Measurements from ENCODE around the gene IGFL2. TPM values are rescaled to one million over a fixed set of nuclear protein-coding genes. Genes with fewer than 3 reads are reported as not detected.

IGFL2 gene
- total and polyA plus RNA-seq, 5 donors from 2014 or later, result 0.36 to 0.98 (median 0.94) TPM; not detected in 2

DNA sequence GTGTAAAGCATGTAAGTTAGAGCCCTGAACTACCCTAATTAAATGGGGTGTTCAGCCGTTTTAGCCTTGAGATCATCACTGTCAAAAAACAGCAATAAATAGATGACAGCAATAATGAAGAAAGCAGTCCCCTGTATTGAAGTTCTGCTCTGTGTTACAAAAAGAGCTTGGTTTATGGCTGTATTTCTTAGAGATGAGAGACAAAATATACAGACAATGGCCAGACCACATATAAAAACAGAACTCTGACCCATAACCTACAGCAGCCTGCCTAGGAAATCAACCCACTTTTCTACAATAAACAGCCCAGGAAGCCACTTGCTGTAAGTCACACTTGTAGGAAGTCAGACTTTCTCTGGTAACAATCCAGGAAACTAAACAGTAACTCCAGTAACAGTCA is 34.3 kb upstream of the IGFL2 start:
- peaks cover 15% of the 10 kb centered on the region for H3K27me3 Mint-ChIP-seq
- no peak for ATAC-seq (ENCODE audit: low read depth in 2 of 2)
- no peak overlapping the region for H3K4me3 Mint-ChIP-seq

DNA sequence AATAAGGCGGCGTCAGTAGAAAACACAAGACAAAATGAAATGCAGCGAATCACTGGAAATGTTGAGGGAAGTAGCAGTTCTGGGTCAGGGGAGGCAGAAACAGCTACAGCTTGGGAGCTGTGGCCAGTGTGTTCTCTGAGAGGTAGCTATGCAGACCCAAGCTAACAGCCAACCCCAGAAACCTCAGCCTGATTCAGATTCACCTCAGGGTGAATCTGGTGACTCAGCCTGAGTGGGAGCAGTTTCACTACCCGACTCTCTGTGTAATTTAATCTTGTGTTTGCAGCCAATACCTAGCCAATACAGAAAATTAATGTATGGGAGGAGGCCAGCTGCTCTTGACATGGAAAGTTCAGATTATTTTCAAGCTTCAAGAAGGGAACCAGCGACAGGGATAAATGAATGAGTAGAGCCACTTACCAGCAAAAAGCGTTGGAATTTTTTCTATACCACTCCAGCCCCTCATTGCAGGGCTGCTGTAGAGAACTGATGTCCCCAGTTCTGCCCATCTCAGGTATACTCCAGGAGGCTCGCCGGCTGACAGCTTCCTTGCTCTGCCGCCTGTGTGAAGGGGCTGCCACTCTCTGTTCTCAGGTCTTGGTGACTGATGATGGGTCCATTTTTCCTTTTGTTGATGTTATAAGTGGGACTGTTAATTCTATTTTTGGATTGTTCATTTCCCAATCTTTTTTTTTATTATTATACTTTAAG is 32.5 kb upstream of the IGFL2 start:
- no peaks in the 10 kb centered on the region for H3K4me1 Mint-ChIP-seq
- Histone ChIP-seq H3K4me3 (ENCODE audit: low read depth, low read length) (no peak overlapping the region), H3K9me3 (ENCODE audit: control insufficient read depth in 2 of 2, low read length in 2 of 2) (no peaks in the 10 kb centered on the region), H3K36me3 (ENCODE audit: control insufficient read depth, insufficient read depth, low read length) (no peaks in the 10 kb centered on the region), H3K4me1 (ENCODE audit: control insufficient read depth, insufficient read depth, low read length, poor library complexity, severe bottlenecking) (no peaks in the 10 kb centered on the region), H3K27me3 (ENCODE audit: control insufficient read depth, insufficient read depth, low read length) (peaks cover 13% of the 10 kb centered on the region), H3K27ac (ENCODE audit: insufficient read depth, low read length, poor library complexity, severe bottlenecking) (no peak overlapping the region)
- ATAC-seq (ENCODE audit: low read depth in 2 of 2) (no peak), DNase-seq (peak in 1 of 3 donors; percentile 9)
- H3K27ac Mint-ChIP-seq, result no peak overlapping the region
- peaks cover 21% of the 10 kb centered on the region for H3K27me3 Mint-ChIP-seq
- no peak overlapping the region for H3K4me3 Mint-ChIP-seq
- H3K9me3 Mint-ChIP-seq, result no peaks in the 10 kb centered on the region
- no peaks in the 10 kb centered on the region for H3K36me3 Mint-ChIP-seq

More for the DNA sequence above, 34.3 kb upstream of the IGFL2 start:
- no peak for DNase-seq
- Histone ChIP-seq H3K4me3 (ENCODE audit: low read depth, low read length) (no peak overlapping the region), H3K27me3 (ENCODE audit: control insufficient read depth, insufficient read depth, low read length) (peaks cover 15% of the 10 kb centered on the region), H3K4me1 (ENCODE audit: control insufficient read depth, insufficient read depth, low read length, poor library complexity, severe bottlenecking) (no peaks in the 10 kb centered on the region), H3K27ac (ENCODE audit: insufficient read depth, low read length, poor library complexity, severe bottlenecking) (no peak overlapping the region), H3K9me3 (ENCODE audit: control insufficient read depth in 2 of 2, low read length in 2 of 2) (no peaks in the 10 kb centered on the region), H3K36me3 (ENCODE audit: control insufficient read depth, insufficient read depth, low read length) (no peaks in the 10 kb centered on the region)
- no peak overlapping the region for H3K27ac Mint-ChIP-seq
- H3K4me1 Mint-ChIP-seq, result no peaks in the 10 kb centered on the region
- no peaks in the 10 kb centered on the region for H3K36me3 Mint-ChIP-seq
- peaks cover 0 to 2% (median 0%) of the 10 kb centered on the region in 7 donors for H3K9me3 Mint-ChIP-seq

- H3K27me3 Mint-ChIP-seq, result peaks cover 19% of the 10 kb centered on the region
These were observed 31.9 kb upstream of the IGFL2 start for GRCh38 chr19:46116121-46116520.

DNA sequence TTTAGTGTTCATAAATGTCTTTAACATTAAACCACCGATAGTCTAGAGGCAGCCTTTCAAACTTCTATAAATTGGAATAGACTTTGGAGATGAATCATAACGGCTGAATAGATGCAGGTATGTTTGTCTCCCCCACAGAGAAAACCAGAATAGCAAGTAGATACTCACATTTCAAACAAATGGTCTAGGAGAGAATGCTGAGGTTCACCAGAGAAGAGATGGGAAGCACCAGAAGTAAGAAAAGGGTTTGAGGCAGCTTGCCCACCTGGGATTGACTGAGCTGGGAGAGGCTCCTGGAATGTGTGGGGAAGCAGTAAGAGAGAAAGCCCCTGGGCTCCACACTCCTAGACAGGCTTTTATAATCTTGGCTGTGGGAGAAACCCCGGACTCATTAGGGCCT is 29.9 kb upstream of the IGFL2 start:
- Mint-ChIP-seq H3K27ac (no peak overlapping the region), H3K9me3 (no peaks in the 10 kb centered on the region), H3K27me3 (peaks cover 27% of the 10 kb centered on the region), H3K4me1 (no peaks in the 10 kb centered on the region), H3K4me3 (no peak overlapping the region), H3K36me3 (no peaks in the 10 kb centered on the region)
- H3K27me3 ChIP-seq (ENCODE audit: control insufficient read depth, insufficient read depth, low read length), result peaks cover 7% of the 10 kb centered on the region
- H3K4me3 ChIP-seq (ENCODE audit: low read depth, low read length), result no peak overlapping the region
- no peaks in the 10 kb centered on the region for H3K4me1 ChIP-seq (ENCODE audit: control insufficient read depth, insufficient read depth, low read length, poor library complexity, severe bottlenecking)
- ATAC-seq (ENCODE audit: low read depth in 2 of 2) (no peak), DNase-seq (no peak)
- H3K9me3 ChIP-seq (ENCODE audit: control insufficient read depth in 2 of 2, low read length in 2 of 2), result no peaks in the 10 kb centered on the region
- no peak overlapping the region for H3K27ac ChIP-seq (ENCODE audit: insufficient read depth, low read length, poor library complexity, severe bottlenecking)
- H3K36me3 ChIP-seq (ENCODE audit: control insufficient read depth, insufficient read depth, low read length), result no peaks in the 10 kb centered on the region

More at GRCh38 chr19:46116121-46116520, 31.9 kb upstream of the IGFL2 start:
- Histone ChIP-seq H3K9me3 (ENCODE audit: control insufficient read depth in 2 of 2, low read length in 2 of 2) (no peaks in the 10 kb centered on the region), H3K27ac (ENCODE audit: insufficient read depth, low read length, poor library complexity, severe bottlenecking) (no peak overlapping the region), H3K4me3 (ENCODE audit: low read depth, low read length) (no peak overlapping the region), H3K36me3 (ENCODE audit: control insufficient read depth, insufficient read depth, low read length) (no peaks in the 10 kb centered on the region), H3K27me3 (ENCODE audit: control insufficient read depth, insufficient read depth, low read length) (peaks cover 13% of the 10 kb centered on the region), H3K4me1 (ENCODE audit: control insufficient read depth, insufficient read depth, low read length, poor library complexity, severe bottlenecking) (no peaks in the 10 kb centered on the region)
- DNase-seq (no peak), ATAC-seq (ENCODE audit: low read depth in 2 of 2) (no peak)
- H3K4me1 Mint-ChIP-seq, result no peaks in the 10 kb centered on the region
- no peak overlapping the region for H3K4me3 Mint-ChIP-seq
- H3K36me3 Mint-ChIP-seq, result no peaks in the 10 kb centered on the region
- no peak overlapping the region for H3K27ac Mint-ChIP-seq
- H3K9me3 Mint-ChIP-seq, result no peaks in the 10 kb centered on the region

GRCh38 chr19:46124638-46125115 is 23.4 kb upstream of the IGFL2 start, which contains the start of gene IGFL3:
Gene IGFL3, minus strand, starts transcription at chr19:46124688. Its CDS starts 39 bp downstream, at chr19:46124649.
- Histone ChIP-seq H3K9me3 (ENCODE audit: control insufficient read depth in 2 of 2, low read length in 2 of 2) (no peaks in the 10 kb centered on the region), H3K4me1 (ENCODE audit: control insufficient read depth, insufficient read depth, low read length, poor library complexity, severe bottlenecking) (no peaks in the 10 kb centered on the region), H3K36me3 (ENCODE audit: control insufficient read depth, insufficient read depth, low read length) (no peaks in the 10 kb centered on the region), H3K27me3 (ENCODE audit: control insufficient read depth, insufficient read depth, low read length) (peaks cover 9% of the 10 kb centered on the region), H3K4me3 (ENCODE audit: low read depth, low read length) (no peak within 1 kb of the TSS), H3K27ac (ENCODE audit: insufficient read depth, low read length, poor library complexity, severe bottlenecking) (no peak within 1 kb of the TSS)
- Mint-ChIP-seq H3K27me3 (peaks cover 29% of the 10 kb centered on the region), H3K4me1 (no peaks in the 10 kb centered on the region), H3K36me3 (no peaks in the 10 kb centered on the region), H3K9me3 (peaks cover 0 to 4% (median 0%) of the 10 kb centered on the region in 7 donors), H3K27ac (no peak within 1 kb of the TSS), H3K4me3 (no peak within 1 kb of the TSS)
- no peak for DNase-seq
- ATAC-seq (ENCODE audit: low read depth in 2 of 2), result no peak

DNA sequence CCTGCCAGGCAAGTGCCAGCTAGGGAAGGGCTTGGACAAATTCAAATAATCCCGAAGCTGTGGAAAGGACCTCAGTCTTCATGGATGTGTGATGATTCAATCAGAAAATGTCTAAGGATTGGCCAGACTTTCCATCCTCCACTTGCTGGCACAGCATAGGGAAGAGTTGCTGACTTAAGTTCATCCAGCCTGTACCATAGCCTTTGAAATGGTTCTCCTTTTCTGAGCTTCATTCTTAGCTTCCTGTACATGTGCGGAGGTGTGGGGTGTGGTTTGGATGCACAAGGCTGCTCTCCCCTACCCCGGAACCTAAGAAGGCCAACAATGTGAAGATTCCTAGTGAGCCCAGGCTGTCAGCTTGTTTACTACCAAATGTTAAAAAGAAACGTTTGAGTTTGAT is 22.6 kb upstream of the IGFL2 start:
- H3K9me3 Mint-ChIP-seq, result peaks cover 0 to 4% (median 0%) of the 10 kb centered on the region in 7 donors
- no peaks in the 10 kb centered on the region for H3K36me3 Mint-ChIP-seq
- H3K27ac ChIP-seq (ENCODE audit: insufficient read depth, low read length, poor library complexity, severe bottlenecking), result no peak overlapping the region
- no peaks in the 10 kb centered on the region for H3K4me1 Mint-ChIP-seq
- no peaks in the 10 kb centered on the region for H3K4me1 ChIP-seq (ENCODE audit: control insufficient read depth, insufficient read depth, low read length, poor library complexity, severe bottlenecking)
- no peak overlapping the region for H3K4me3 ChIP-seq (ENCODE audit: low read depth, low read length)
- H3K9me3 ChIP-seq (ENCODE audit: control insufficient read depth in 2 of 2, low read length in 2 of 2), result no peaks in the 10 kb centered on the region
- peaks cover 9% of the 10 kb centered on the region for H3K27me3 ChIP-seq (ENCODE audit: control insufficient read depth, insufficient read depth, low read length)
- no peak overlapping the region for H3K4me3 Mint-ChIP-seq
- H3K27ac Mint-ChIP-seq, result no peak overlapping the region
- H3K27me3 Mint-ChIP-seq, result peaks cover 31% of the 10 kb centered on the region
- DNase-seq (no peak), ATAC-seq (ENCODE audit: low read depth in 2 of 2) (no peak)
- no peaks in the 10 kb centered on the region for H3K36me3 ChIP-seq (ENCODE audit: control insufficient read depth, insufficient read depth, low read length)

DNA sequence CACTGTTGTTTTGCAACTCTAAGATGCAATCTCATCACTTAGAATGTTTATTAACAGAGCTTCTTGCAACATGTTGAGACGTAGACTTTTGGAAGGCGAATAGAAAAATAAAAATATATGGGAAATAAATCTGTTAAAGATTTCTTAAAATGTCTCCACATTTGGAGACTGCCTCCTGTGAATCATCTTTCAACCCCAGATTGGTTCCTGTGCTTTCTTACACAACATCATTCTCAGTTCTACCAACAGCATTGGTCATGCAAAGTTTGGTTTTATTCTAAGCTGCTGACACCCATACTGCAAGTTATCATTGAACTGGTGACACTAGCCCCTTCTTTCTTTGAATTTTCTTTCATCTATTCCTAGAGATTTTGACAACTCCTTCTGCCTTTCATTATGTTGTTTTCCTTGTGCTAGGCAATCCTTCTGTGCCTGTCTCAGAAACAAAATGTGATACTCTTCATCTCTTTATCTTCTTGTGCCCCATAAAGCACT is 21.9 kb upstream of the IGFL2 start:
- DNase-seq (no peak), ATAC-seq (ENCODE audit: low read depth in 2 of 2) (no peak)
- H3K4me1 Mint-ChIP-seq, result no peaks in the 10 kb centered on the region
- no peak overlapping the region for H3K27ac Mint-ChIP-seq
- H3K36me3 Mint-ChIP-seq, result no peaks in the 10 kb centered on the region
- H3K4me1 ChIP-seq (ENCODE audit: control insufficient read depth, insufficient read depth, low read length, poor library complexity, severe bottlenecking), result no peaks in the 10 kb centered on the region
- H3K27ac ChIP-seq (ENCODE audit: insufficient read depth, low read length, poor library complexity, severe bottlenecking), result no peak overlapping the region
- H3K9me3 Mint-ChIP-seq, result peaks cover 0 to 4% (median 0%) of the 10 kb centered on the region in 7 donors
- peaks cover 29% of the 10 kb centered on the region for H3K27me3 Mint-ChIP-seq
- H3K9me3 ChIP-seq (ENCODE audit: control insufficient read depth in 2 of 2, low read length in 2 of 2), result no peaks in the 10 kb centered on the region
- no peaks in the 10 kb centered on the region for H3K36me3 ChIP-seq (ENCODE audit: control insufficient read depth, insufficient read depth, low read length)
- H3K4me3 ChIP-seq (ENCODE audit: low read depth, low read length), result no peak overlapping the region
- H3K4me3 Mint-ChIP-seq, result no peak overlapping the region
- H3K27me3 ChIP-seq (ENCODE audit: control insufficient read depth, insufficient read depth, low read length), result peaks cover 9% of the 10 kb centered on the region
